K562 (cell line): ENCODE results near the gene OSBPL7. TPM values are rescaled to one million over a fixed set of nuclear protein-coding genes. Genes with fewer than 3 reads are reported as not detected.

Experiments
- CBX1 ChIP-seq: sonication (generic); IDR thresholded peaks from 2 replicates; pipeline ENCODE4 v1.6.1; 2016; ENCODE audit warnings: antibody characterized with exemption, low read depth, mild to moderate bottlenecking
- HCFC1 ChIP-seq: IDR thresholded peaks from 2 replicates; pipeline ENCODE4 v1.6.1; 2012; ENCODE audit warnings: low read depth, low read length, improper control_type of control experiment
- NCOR1 ChIP-seq: fragments of 450-650 bp; IDR thresholded peaks from 2 replicates; pipeline ENCODE4 v1.6.1; 2016; ENCODE audit warnings: mild to moderate bottlenecking, moderate library complexity
- NR1H2 ChIP-seq: sonication (generic); formaldehyde crosslinking; IDR thresholded peaks from 2 replicates; pipeline ENCODE4 v1.4.0; 2020; ENCODE audit warnings: mild to moderate bottlenecking, missing genetic modification reagents
- SAFB2 ChIP-seq: fragments of 200-400 bp; formaldehyde crosslinking; IDR thresholded peaks from 2 replicates; pipeline ENCODE4 v1.6.1; 2018; ENCODE audit warnings: borderline replicate concordance, low read length, low read depth, moderate library complexity; ENCODE audit not compliant: severe bottlenecking
- SMARCB1 ChIP-seq: IDR thresholded peaks from 2 replicates; pipeline ENCODE4 v1.6.1; 2011; ENCODE audit warnings: improper control_type of control experiment, low read depth; ENCODE audit not compliant: insufficient read length
- SNIP1 ChIP-seq: fragments of 450-650 bp; IDR thresholded peaks from 2 replicates; pipeline ENCODE4 v1.7.1; 2017; ENCODE audit warnings: low read depth, mild to moderate bottlenecking
- TRIM28 ChIP-seq: fragments of 450-650 bp; IDR thresholded peaks from 2 replicates; pipeline ENCODE4 v1.6.1; 2017
- ZNF395 ChIP-seq: fragments of 200-800 bp; sonication (Bioruptor generic); IDR thresholded peaks from 2 replicates; pipeline ENCODE4 v1.6.1; 2017; ENCODE audit warnings: missing genetic modification characterization, missing compliant biosample characterization
- ZNF780A ChIP-seq: fragments of 250-450 bp; sonication (Bioruptor Pico); IDR thresholded peaks from 2 replicates; pipeline ENCODE4 v1.5.0; 2021; ENCODE audit warnings: mild to moderate bottlenecking
- polyA plus RNA-seq, 8 experiments: library from polyadenylated mRNA; depleted of rRNA in 4 of 8; stranded (reverse) in 5 of 8; unstranded in 3 of 8; fragments of >200 nt; fragmentation: Nextera tagmentation in 2 of 8; fragmentation: Illumina TruSeq in 1 of 8; extraction: Ambion mirVana in 2 of 8; extraction: Trizol in 1 of 8; gene quantifications; 2 replicates each; pipeline versions ENCODE4 v1.2.1 to v1.2.3, GENCODE V29; 2011 to 2014; ENCODE audit warnings: inconsistent platforms in 1 of 8, missing spikeins in 1 of 8
- total RNA-seq, 7 experiments: library from RNA; depleted of rRNA in 6 of 7; stranded (reverse); fragments of >200 nt in 6 of 7; fragmentation: Illumina TruSeq in 2 of 7; extraction: Trizol in 2 of 7; gene quantifications; 2 replicates each; pipeline versions ENCODE4 v1.2.1 to v1.2.3, GENCODE V29; 2011 to 2021; ENCODE audit warnings: low replicate concordance in 1 of 7
- TF ChIP-seq, protein P1 (sequence below): sonication (generic); formaldehyde crosslinking; IDR thresholded peaks from 2 replicates; pipeline ENCODE4 v1.8.0; 2022; ENCODE audit warnings: missing genetic modification reagents, mild to moderate bottlenecking, moderate library complexity, borderline replicate concordance
- TF ChIP-seq, protein P2 (sequence below): sonication (generic); formaldehyde crosslinking; IDR thresholded peaks from 2 replicates; pipeline ENCODE4 v1.8.0; 2022; ENCODE audit warnings: missing genetic modification reagents, mild to moderate bottlenecking, borderline replicate concordance

OSBPL7 gene
- total and polyA plus RNA-seq, 9 of the 15 experiments (the other 6 are each of a cell fraction or from before 2014, with no cell fraction given) = 0.32 to 11.9 (median 5.8) TPM

GRCh38 chr17:47841488-47842291, 20.1 kb upstream of the OSBPL7 start (continued):
- 0 out of 2 replicates have a peak, but pooled peaks have one; percentile 29 for TF ChIP-seq ZNF395 (CRISPR knock-in tag)
- no peak for TF ChIP-seq CBX1
- no peak for TF ChIP-seq HCFC1
- no peak for TF ChIP-seq NCOR1
- TF ChIP-seq SAFB2 = no peak
- TF ChIP-seq, protein P1, sequence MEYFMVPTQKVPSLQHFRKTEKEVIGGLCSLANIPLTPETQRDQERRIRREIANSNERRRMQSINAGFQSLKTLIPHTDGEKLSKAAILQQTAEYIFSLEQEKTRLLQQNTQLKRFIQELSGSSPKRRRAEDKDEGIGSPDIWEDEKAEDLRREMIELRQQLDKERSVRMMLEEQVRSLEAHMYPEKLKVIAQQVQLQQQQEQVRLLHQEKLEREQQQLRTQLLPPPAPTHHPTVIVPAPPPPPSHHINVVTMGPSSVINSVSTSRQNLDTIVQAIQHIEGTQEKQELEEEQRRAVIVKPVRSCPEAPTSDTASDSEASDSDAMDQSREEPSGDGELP (CRISPR knock-in tag) = no peak; the same call in 1 of the 2 replicates
- TF ChIP-seq TRIM28 = no peak
- TF ChIP-seq ZNF780A (CRISPR knock-in tag) = no peak
- no peak for TF ChIP-seq NR1H2 (CRISPR knock-in tag)
- no peak for TF ChIP-seq SNIP1
- TF ChIP-seq SMARCB1 = no peak
- TF ChIP-seq, protein P2, sequence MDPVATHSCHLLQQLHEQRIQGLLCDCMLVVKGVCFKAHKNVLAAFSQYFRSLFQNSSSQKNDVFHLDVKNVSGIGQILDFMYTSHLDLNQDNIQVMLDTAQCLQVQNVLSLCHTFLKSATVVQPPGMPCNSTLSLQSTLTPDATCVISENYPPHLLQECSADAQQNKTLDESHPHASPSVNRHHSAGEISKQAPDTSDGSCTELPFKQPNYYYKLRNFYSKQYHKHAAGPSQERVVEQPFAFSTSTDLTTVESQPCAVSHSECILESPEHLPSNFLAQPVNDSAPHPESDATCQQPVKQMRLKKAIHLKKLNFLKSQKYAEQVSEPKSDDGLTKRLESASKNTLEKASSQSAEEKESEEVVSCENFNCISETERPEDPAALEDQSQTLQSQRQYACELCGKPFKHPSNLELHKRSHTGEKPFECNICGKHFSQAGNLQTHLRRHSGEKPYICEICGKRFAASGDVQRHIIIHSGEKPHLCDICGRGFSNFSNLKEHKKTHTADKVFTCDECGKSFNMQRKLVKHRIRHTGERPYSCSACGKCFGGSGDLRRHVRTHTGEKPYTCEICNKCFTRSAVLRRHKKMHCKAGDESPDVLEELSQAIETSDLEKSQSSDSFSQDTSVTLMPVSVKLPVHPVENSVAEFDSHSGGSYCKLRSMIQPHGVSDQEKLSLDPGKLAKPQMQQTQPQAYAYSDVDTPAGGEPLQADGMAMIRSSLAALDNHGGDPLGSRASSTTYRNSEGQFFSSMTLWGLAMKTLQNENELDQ (CRISPR knock-in tag) = no peak
